Natural killer cell (primary cell): Measurements from ENCODE around the gene BRF1. TPM values are rescaled to one million over a fixed set of nuclear protein-coding genes. Genes with fewer than 3 reads are reported as not detected.

ENCODE experiments used
- ATAC-seq, 3 donors: fragments of 150-1000 bp in 2 of 3; fragments of 200-7000 bp in 1 of 3; cut with Tn5 transposase; 1 replicate in 1 of 3; 2 replicates in 2 of 3; pipeline ENCODE4 v1.10.0; 2021; ENCODE audit warnings: mild to moderate bottlenecking in 2 of 3, moderate library complexity in 2 of 3
- DNase-seq, 2 donors: peaks; one replicate each; pipeline versions ENCODE4 v3.0.0 to v3.0.0-alpha.2; 2013 to 2021; ENCODE audit warnings: mixed read lengths in 1 of 2
- H3K27ac ChIP-seq: one replicate; pipeline ENCODE4 v1.5.1; 2013; ENCODE audit warnings: mild to moderate bottlenecking, low read length
- H3K27me3 ChIP-seq: one replicate; pipeline ENCODE4 v1.6.1; 2013; ENCODE audit warnings: low read length; ENCODE audit not compliant: control insufficient read depth, insufficient read depth
- H3K36me3 ChIP-seq: one replicate; pipeline ENCODE4 v1.6.1; 2013; ENCODE audit warnings: low read length; ENCODE audit not compliant: control insufficient read depth, insufficient read depth
- H3K4me1 ChIP-seq: one replicate; pipeline ENCODE4 v1.6.1; 2013; ENCODE audit warnings: low read length; ENCODE audit not compliant: control insufficient read depth, insufficient read depth
- H3K4me3 ChIP-seq: one replicate; pipeline ENCODE4 v1.5.1; 2013; ENCODE audit warnings: low read length
- H3K9me3 ChIP-seq: one replicate; pipeline ENCODE4 v1.6.1; 2013; ENCODE audit warnings: low read length; ENCODE audit not compliant: control insufficient read depth, insufficient read depth
- H3K27ac Mint-ChIP-seq, 2 donors: one replicate each; pipeline ENCODE4 v1.8.0; 2022; ENCODE audit warnings: mild to moderate bottlenecking in 2 of 2, mixed read lengths in 2 of 2, moderate library complexity in 1 of 2
- H3K27me3 Mint-ChIP-seq, 2 donors: one replicate each; pipeline ENCODE4 v1.8.0; 2022; ENCODE audit warnings: low read depth in 2 of 2, mixed read lengths in 2 of 2
- H3K36me3 Mint-ChIP-seq: one replicate; pipeline ENCODE4 v1.8.0; 2022; ENCODE audit warnings: mixed read lengths
- H3K4me1 Mint-ChIP-seq, 2 donors: one replicate each; pipeline ENCODE4 v1.8.0; 2022; ENCODE audit warnings: mixed read lengths in 2 of 2
- H3K4me3 Mint-ChIP-seq: one replicate; pipeline ENCODE4 v1.8.0; 2022; ENCODE audit warnings: mild to moderate bottlenecking, moderate library complexity, mixed read lengths
- H3K9me3 Mint-ChIP-seq, 2 donors: one replicate each; pipeline ENCODE4 v1.8.0; 2022; ENCODE audit warnings: mixed read lengths in 2 of 2
- CTCF ChIP-seq: fragments of 200-600 bp; IDR thresholded peaks from one replicate; pipeline ENCODE4 v1.8.0; 2022; ENCODE audit warnings: antibody characterized with exemption
- WGBS: methylation state at CpG from one replicate; pipeline ENCODE4 v1.1.7; 2013; ENCODE audit warnings: missing lambda C conversion rate; ENCODE audit not compliant: insufficient coverage; 5-methylcytosine and 5-hydroxymethylcytosine counted together
- intact Hi-C: fragments of 100-400 bp; cut with micrococcal nuclease; formaldehyde crosslinking; loops from one replicate; pipeline ENCODE4 v1.14.2; 2022
- total RNA-seq, 4 donors: library from RNA; stranded (reverse); fragments of 120-200 nt in 1 of 4; gene quantifications; one replicate each; pipeline versions ENCODE4 v1.2.3 to v1.2.4, GENCODE V29; 2013 to 2022

The BRF1 gene
- total RNA-seq, 3 donors from 2014 or later (not counting 1 experiment from before 2014, with no cell fraction given): 82.4 to 92.7 (median 87.4) TPM

DNA sequence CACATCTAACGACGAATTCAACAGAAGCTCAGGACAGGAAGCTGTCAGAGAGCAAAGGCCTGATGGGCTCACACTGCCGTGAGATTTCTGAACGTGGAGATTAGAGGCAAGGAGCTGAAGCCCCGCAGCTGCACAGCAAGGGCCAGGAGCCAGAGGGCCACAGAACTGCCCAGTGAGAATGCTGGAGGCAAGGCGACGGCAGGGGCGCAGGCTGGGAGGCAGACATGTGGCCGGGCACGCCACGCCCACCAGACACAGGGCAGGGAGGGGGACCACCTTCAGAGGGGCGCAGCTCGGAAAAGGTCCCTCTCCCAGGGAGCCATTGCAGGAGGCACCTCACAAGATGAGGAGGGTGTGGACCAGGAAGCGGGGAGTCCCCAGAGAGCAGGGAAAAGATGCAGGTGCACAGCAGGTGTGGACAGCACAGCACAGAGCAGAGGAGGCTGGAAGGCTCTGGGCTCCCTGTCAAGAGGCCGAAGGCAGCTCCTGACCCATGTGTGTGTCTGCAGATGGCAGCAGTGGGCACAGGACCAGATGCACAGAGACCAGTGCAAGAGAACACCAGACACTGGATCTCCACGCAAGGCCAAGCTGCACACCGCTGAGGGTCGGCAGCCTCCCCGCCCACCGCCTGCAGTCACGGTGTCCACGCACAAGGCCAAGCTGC is 29.4 kb downstream of the BRF1 start:
- DNase-seq (no peak), ATAC-seq (no peak)
- 94% methylated on average over 17 of the region's 22 CpGs for WGBS
- Mint-ChIP-seq H3K4me1 (peaks cover 24 to 33% of the 10 kb centered on the region in 2 donors), H3K4me3 (no peak overlapping the region), H3K27ac (no peak overlapping the region), H3K27me3 (no peaks in the 10 kb centered on the region), H3K36me3 (no peaks in the 10 kb centered on the region), H3K9me3 (no peaks in the 10 kb centered on the region)
- intact Hi-C loops: no loop called here
- no peaks in the 10 kb centered on the region for H3K27me3 ChIP-seq
- H3K27ac ChIP-seq: no peak overlapping the region
- H3K4me3 ChIP-seq: no peak overlapping the region
- TF ChIP-seq CTCF: no peak
- H3K4me1 ChIP-seq: peaks cover 7% of the 10 kb centered on the region
- no peaks in the 10 kb centered on the region for H3K9me3 ChIP-seq
- peaks cover 5% of the 10 kb centered on the region for H3K36me3 ChIP-seq

DNA sequence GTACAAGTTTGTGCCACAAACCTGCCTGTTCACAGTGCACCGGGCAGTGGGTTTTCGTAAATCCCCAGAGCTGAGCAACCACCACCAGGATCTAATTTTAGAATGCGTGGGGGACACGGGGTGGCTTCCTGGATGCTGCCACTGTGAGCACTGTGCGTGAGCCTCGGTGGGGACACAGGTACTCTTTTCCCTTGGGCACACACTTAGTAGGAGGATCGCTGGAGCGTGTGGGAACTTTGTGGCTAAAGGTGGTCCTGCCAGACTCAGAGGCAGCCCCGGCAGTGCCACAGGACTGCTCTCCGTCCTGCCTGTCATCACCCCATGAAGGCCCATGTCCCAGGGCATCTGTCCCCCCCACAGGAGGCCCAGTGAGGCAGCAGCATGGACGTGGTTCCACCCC is 31.4 kb downstream of the BRF1 start:
- DNase-seq: no peak
- H3K4me3 ChIP-seq: no peak overlapping the region
- no peak for ATAC-seq
- H3K9me3 Mint-ChIP-seq: no peaks in the 10 kb centered on the region
- H3K4me1 ChIP-seq: no peaks in the 10 kb centered on the region
- no peak overlapping the region for H3K27ac Mint-ChIP-seq
- no peaks in the 10 kb centered on the region for H3K9me3 ChIP-seq
- H3K27ac ChIP-seq: no peak overlapping the region
- TF ChIP-seq CTCF: no peak
- H3K27me3 ChIP-seq: no peaks in the 10 kb centered on the region
- intact Hi-C loops: no loop called here
- peaks cover 5% of the 10 kb centered on the region for H3K36me3 ChIP-seq
- no peak overlapping the region for H3K4me3 Mint-ChIP-seq
- H3K4me1 Mint-ChIP-seq: peaks cover 15 to 23% of the 10 kb centered on the region in 2 donors
- no peaks in the 10 kb centered on the region for H3K36me3 Mint-ChIP-seq
- H3K27me3 Mint-ChIP-seq: no peaks in the 10 kb centered on the region
- 64% methylated on average over 11 of the region's 11 CpGs for WGBS

GRCh38 chr14:105268736-105269354 is 32.0 kb downstream of the BRF1 start:
- H3K9me3 ChIP-seq: no peaks in the 10 kb centered on the region
- Mint-ChIP-seq H3K27me3 (no peaks in the 10 kb centered on the region), H3K27ac (no peak overlapping the region), H3K4me1 (peaks cover 9 to 17% of the 10 kb centered on the region in 2 donors), H3K36me3 (no peaks in the 10 kb centered on the region), H3K9me3 (no peaks in the 10 kb centered on the region), H3K4me3 (no peak overlapping the region)
- peaks cover 5% of the 10 kb centered on the region for H3K36me3 ChIP-seq
- intact Hi-C loops: no loop called here
- ATAC-seq (peak in 1 of 3 donors; percentile 12), DNase-seq (no peak)
- no peak overlapping the region for H3K4me3 ChIP-seq
- H3K27me3 ChIP-seq: no peaks in the 10 kb centered on the region
- H3K4me1 ChIP-seq: no peaks in the 10 kb centered on the region
- 94% methylated on average over 18 of the region's 18 CpGs for WGBS
- no peak for TF ChIP-seq CTCF
- H3K27ac ChIP-seq: no peak overlapping the region
